Left ventricle myocardium superior (tissue), 1 donor: ENCODE results near the gene NTSR1. TPM values are rescaled to one million over a fixed set of nuclear protein-coding genes. Genes with fewer than 3 reads are reported as not detected.

Experiments used
- ATAC-seq: fragments of 200-7000 bp; cut with Tn5 transposase; one replicate; pipeline ENCODE4 v1.9.1; 2020; ENCODE audit warnings: mild to moderate bottlenecking, moderate library complexity
- DNase-seq: peaks from one replicate; pipeline ENCODE4 v3.0.0-alpha.2; 2020
- intact Hi-C: fragments of 100-400 bp; cut with micrococcal nuclease; formaldehyde crosslinking; loops from one replicate; pipeline ENCODE4 v1.11.0; 2022
- total RNA-seq: library from RNA; stranded (reverse); fragmentation: NEBNext Ultra II Directional; extraction: Animal tissue kit (Norgen Biotek cat#: 25700); gene quantifications from one replicate; pipeline ENCODE4 v1.2.1, GENCODE V29; 2021
- donor health status: DM: no; HTN: yes; CAD: no; lungs with severe emphysema.

The NTSR1 gene
- total RNA-seq, 1 donor from 2014 or later: not detected

DNA sequence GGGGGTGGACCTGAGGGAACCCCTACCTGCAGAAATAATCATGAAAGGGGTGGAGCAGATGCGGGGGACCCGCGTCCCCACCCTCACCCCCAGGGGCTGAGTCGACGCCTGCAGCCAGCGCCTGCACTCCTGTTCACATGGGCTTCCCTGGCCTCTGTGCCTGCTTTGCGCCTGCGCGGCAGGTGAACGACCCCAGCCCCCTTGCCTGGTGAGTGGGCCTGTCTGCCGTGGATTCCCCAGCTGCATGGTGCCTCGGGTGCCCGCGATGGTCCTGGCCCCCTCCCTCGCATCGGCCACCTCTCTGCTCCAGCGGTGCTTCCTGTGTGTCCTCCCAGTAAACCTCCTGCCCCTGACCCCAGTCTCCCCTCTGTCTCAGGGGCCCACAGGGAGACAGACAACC is 18.8 kb upstream of the NTSR1 start:
- ATAC-seq (no peak), DNase-seq (no peak)
- intact Hi-C loops: no loop called here

DNA sequence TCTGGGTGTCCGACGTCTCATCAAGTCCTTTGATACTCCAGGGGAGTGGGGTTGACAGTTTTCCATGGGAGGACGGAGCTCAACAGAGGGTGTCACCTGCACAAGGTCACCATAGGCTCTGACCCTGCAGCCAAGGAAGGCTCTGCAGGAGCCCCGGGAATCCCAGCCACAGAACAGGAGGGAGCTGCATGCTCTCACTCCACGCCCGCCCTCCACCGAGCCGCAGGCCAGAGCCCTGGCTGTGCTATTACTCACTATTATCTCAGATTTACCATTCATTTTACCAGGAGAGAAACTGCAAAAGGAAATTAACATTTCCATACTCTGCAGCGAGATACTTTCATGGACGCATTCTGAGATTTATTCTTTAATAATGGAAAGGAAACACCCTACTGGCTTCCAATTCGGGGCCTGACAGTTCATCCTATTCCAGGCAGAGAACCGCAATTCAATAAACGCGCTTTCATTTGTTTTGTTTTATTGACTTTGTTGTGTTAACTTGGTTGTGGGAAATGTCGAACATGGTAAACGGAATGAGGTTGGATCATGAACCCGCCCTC is 18.3 kb upstream of the NTSR1 start:
- intact Hi-C loops: no loop called here
- DNase-seq (no peak), ATAC-seq (no peak)

DNA sequence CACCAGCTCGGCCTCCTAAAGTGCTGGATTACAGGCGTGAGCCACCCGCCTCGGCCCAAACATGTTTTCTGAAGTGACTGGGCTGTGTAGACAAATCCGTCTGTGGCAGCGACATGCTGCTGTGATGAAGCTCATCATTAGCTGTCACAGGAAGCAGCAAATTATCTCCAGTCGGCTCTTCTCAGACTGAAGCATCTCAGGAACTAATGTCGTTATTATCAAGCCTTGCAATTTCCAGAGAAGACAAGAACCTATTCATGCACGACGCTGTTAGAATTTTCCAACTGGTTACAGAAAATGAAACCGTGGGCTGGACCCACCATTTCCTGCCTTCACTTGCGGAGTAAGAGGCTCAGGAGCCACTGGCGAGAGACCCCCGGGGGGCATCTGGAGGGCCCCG is 17.1 kb upstream of the NTSR1 start:
- DNase-seq (no peak), ATAC-seq (no peak)
- intact Hi-C loops: no loop called here

DNA sequence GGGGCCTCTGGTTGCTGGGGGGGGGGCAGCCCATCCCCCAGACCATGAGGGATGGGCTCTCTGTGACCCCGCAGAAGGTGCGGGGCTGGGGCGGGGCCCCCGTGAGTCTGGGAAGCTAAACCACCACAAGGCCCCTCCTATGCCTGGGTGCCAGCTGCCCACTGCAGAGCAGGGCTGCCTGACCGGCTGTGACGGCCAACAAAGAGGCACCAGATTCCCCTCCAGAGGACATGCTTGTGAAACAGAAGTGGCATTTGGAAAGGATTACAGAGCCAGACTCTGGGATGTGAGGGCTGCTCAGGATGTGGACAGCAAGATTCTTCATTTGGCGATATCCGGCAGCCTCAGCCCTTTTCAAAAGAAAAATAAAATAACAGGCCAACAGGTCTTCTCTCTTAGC is 16.5 kb upstream of the NTSR1 start:
- no peak for ATAC-seq
- intact Hi-C loops: no loop called here
- DNase-seq: no peak

DNA sequence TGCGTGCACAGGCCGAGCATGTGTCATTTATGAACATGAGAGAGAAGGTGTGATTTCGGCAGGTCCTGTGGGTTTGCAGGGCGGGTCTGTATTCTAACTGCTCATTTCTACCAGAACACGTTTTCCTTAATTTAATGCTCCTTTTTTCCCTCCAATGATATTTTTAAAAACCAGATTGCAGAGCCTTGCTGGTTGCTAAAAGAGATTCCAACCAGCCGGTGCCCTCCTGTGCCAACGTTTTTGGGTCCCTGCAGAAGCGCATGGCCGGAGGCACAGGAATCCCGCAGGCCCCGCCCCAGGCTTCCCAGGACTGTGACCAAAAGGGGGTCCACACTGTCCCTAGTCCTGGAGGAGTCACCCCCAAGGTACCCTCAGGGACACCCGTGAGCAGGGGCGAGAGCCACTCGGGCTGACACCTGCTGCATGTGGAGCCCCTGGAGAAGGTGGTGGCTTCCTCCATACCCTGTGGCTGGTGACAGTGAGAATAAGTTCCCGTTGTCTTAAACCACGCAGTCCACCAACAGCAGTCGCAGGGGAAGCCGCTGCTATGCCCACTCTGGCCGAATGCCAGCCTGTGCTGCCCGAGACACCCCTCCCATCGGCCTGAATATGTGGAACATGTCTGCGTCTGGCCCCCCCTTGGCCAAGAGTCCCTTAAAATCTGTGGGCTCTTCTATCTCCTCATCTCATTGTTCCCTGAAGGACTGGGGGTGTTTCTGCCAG is 15.7 kb upstream of the NTSR1 start:
- no peak for ATAC-seq
- intact Hi-C loops: no loop called here
- DNase-seq: no peak

DNA sequence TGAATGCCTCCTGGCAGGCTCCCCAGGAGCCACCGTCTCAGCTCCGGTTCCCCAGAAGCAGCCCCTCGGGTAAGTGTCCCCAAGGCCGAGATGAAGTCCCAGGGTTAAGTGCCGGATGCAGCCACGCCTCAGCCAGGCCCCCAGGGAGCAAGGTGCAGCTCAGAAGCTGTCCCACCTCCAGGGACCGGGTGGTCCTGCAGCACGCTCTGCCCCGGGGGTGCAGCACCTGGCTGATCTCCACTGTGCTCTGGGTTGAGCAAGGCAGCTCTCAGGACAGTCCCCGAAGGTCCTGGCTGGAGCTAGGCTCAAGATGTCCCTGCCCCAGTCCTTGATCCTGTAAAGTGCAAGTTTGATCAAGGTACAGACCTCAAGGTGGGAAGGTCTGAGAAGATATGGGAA is 15.1 kb upstream of the NTSR1 start:
- ATAC-seq (no peak), DNase-seq (no peak)
- intact Hi-C loops: no loop called here

DNA sequence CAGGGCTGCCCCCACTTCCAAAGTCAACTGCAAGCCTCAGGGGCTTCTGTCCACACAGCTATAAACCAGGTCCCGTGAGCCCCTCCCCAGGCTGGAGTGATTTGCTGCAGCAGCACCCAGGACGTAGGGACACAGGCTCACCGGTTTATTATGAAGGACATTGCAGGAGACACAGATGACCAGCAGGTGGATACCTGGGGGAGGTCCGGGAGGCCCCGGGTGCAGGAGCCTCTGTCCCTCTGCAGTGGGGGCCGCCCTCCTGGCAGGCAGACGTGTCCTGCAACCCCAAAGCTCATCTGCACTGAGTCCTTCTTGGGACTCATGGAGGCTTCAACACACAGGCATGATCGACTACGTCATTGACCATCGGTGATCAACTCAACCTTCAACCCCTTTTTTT is 14.5 kb upstream of the NTSR1 start:
- DNase-seq (no peak), ATAC-seq (no peak)
- intact Hi-C loops: no loop called here

DNA sequence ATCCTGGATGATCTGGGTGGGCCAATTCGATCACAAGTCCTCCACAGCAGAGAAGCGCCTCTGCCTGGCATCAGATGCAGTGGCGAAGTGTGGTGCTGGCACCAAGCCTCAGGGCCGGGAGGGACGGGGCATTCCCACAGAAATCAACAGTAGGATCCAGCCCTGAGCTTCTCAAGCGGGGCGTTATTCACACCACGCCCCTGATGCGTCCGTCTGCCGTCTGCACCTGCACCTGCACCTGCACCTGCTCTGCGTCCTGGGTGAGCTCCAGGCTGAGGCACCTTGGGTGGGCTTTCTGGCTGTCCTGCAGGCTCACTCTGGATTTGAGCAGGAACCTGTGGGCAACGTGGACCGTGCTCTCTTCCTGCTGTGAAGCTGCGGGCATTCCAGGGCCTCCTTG is 13.8 kb upstream of the NTSR1 start:
- intact Hi-C loops: no loop called here
- ATAC-seq (no peak), DNase-seq (no peak)

DNA sequence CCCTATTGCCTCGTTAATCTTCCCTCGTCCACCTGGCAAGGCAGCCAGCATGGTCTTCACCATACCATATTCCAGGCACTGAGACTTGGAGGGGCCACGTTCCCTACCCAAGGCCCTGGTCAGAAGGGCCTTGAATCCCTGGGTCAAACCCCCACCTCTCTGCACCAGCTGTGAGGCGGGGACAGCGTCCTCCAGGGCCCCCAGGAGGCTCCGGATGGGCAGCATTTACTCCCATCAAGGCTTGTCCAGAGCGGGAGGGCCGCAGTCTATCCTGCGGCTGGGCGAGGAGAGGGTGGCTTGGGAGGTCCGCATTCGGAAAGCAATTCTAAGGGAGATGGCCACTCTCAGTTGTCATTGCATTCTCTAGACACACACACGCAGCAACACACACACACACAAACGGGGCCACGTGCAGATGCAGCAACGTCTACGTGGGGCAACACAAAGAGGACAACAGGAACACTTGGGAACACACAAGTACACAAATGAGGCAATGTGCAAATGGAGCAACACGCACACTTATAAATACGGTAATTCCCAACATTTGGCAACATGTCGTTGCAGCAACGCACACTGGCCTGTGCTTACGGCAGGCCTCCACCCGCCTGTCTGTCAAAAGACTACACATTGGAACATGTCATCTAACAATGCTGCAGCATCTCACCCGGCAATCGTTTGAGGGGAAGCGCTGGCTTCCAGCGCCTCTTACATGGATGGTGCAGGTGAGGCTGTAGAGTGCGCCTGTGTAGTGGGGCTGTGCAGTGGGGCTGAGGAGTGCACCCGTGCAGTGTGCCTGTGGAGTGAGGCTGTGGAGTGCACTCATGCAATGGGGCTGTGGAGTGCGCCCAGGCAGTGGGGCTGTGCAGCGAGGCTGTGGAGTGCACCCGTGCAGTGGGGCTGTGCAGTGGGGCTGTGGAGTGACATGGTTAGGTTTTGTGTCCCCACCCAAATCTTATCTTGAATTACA is 12.9 kb upstream of the NTSR1 start:
- ATAC-seq (no peak), DNase-seq (no peak)
- intact Hi-C loops: no loop called here

DNA sequence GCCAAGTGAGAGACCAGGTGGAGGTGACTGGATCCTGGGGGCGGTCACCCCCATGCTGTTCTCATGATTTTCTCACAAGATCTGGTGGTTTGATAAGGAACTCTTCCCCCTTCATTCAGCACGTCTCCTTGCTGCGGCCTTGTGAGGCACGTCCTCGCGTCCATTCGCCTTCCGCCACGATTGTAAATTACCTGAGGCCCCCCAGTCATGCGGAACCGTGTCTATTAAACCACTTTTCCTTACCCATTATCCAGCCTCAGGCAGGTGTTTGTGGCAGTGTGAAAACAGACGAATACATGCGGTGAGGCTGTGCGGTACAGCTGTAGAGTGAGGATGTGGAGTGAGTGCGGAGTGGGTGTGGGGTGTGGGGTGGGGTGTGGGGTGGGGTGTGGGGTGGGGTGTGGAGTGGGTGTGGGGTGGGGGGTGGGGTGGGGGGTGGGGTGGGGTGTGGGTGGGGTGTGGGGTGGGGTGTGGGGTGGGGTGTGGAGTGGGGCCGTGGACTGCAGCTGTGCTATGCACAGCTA is 12.1 kb upstream of the NTSR1 start:
- intact Hi-C loops: no loop called here
- DNase-seq (peak; percentile 6), ATAC-seq (no peak)

DNA sequence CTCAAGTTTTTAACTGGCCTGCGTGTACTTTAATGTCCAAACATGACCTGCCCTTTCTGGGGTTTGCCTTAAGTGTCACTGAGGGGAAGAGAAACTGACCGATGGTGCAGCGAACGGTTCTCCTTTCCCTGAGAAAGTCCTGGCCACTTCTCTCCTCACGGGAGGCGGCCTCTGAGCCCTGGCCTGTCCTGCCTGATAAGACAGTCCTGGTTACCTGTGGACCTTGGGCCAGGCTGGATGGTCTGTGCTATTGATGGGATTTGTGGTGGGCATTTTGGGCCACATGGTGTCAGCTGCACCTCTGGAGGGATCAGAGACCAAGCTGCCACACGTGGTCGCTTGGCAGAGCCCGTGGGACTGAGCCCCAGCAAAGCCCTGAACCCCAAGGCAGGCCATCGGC is 11.6 kb upstream of the NTSR1 start:
- DNase-seq (peak; percentile 18), ATAC-seq (no peak)
- intact Hi-C loops: no loop called here

DNA sequence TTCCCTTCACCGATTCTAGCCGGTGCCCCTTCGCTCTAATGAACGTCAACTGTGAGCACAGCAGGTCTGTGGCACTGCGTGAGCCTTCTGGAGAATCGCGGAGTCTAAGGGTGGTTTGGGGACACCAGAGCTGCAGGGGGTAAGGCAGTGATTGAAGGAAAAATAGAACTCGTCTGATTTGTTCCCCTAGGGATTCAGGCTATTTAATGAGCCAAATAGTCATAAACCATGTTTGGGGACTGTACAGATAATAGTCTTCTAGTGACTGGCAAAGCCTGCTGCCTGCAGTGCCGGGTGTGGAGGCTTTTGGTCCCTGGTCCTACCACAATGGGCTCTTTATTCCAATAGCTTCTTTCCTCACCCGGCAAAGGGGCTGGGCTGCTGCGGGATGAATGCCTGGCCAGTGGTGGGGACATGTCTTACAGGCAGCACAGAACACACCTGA is 11.1 kb upstream of the NTSR1 start:
- no peak for ATAC-seq
- intact Hi-C loops: no loop called here
- peak; percentile 3 for DNase-seq

DNA sequence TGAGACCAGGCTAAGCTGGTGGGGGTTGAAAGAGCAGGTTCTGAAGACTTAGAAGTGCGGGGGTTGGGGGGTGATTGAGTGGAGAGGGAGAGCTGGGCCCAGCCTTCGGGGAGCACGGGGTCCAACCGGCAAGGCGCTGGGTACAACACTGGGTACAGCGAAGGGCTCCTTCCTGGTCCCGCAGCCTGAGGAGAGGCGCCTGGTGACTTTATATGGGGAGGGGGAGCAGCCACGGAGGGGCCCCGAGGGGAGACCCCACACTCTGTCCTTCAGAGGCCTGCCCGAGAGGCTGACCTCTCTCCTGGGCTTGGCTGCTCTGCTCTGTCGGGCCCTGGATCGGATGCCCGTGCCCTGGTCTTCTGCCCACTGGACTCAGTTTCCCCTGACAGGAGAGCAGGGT is 10.4 kb upstream of the NTSR1 start:
- ATAC-seq: no peak
- intact Hi-C loops: no loop called here
- DNase-seq: peak; percentile 4

DNA sequence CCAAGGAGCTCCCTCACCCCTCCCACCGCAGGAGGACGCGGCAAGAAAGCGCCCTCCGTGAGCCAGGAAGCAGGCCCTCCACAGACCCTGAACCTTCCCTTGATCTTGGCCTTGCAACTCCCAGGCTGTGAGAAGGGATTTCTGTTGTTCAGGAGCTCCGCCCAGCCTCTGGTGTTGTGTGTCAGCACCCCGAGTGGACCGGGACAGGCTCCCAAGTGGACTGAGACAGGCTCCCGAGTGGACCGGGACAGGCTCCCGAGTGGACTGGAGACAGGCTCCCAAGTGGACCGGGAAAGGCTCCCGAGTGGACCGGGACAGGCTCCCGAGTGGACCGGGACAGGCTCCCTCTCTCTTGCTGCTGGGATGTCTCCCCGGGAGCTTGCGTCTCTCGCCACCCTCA is 9.3 kb upstream of the NTSR1 start:
- intact Hi-C loops: no loop called here
- no peak for DNase-seq

DNA sequence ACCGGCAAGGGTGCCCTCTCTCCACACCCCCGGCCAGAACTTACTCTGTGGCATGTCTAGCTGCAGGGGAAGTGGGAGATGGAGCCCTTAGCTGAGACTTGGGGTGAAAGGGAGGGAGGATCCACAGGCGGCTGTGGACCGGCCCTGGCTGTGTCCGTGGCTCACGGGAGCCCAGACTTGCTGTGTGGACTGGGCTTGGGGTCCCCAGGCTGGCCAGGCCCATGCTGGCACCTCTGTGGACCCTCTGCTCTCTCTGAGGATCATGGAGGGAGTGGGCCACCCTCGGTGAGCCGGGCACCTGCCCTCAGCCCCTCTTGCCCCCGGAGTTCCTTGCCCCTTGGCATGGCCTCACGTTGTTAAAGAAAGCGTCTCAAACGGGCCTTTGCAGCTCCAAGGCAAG is 8.9 kb upstream of the NTSR1 start:
- intact Hi-C loops: no loop called here
- ATAC-seq (no peak), DNase-seq (peak; percentile 14)

More for the DNA sequence above, 9.3 kb upstream of the NTSR1 start:
- no peak for ATAC-seq

DNA sequence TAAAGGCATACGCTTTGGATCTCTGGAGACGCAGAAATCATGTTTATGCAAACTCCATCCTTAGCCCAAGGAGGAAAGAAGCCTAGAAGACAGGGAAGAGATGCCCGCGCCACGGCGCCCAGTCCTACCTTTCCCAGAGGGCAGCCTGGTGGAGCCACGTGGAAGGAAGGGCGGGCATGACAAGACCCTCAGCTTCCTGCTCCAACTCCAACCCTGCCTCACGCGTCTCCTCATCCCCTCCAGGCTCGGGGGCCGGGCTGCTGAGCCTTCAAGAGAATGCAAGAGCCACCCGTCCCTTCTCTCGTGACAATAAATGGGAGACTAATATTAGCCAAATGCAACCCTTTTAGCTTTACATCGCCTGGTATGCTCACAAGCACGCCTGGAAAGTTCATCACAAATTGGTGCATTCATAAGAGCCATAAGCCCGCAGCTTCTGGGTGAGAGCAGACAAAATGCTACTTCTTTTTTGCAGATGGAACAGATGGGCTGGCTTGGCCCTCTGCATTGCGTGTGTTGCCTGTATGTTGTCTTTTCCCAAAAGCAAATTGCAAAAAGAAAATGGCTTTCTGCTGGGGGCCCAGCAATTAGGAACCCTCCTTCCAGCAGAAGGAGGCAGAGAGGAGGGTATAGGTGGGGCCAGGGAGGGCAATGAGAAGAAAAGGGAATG is 8.2 kb upstream of the NTSR1 start:
- intact Hi-C loops: no loop called here
- DNase-seq (peak; percentile 11), ATAC-seq (no peak)

DNA sequence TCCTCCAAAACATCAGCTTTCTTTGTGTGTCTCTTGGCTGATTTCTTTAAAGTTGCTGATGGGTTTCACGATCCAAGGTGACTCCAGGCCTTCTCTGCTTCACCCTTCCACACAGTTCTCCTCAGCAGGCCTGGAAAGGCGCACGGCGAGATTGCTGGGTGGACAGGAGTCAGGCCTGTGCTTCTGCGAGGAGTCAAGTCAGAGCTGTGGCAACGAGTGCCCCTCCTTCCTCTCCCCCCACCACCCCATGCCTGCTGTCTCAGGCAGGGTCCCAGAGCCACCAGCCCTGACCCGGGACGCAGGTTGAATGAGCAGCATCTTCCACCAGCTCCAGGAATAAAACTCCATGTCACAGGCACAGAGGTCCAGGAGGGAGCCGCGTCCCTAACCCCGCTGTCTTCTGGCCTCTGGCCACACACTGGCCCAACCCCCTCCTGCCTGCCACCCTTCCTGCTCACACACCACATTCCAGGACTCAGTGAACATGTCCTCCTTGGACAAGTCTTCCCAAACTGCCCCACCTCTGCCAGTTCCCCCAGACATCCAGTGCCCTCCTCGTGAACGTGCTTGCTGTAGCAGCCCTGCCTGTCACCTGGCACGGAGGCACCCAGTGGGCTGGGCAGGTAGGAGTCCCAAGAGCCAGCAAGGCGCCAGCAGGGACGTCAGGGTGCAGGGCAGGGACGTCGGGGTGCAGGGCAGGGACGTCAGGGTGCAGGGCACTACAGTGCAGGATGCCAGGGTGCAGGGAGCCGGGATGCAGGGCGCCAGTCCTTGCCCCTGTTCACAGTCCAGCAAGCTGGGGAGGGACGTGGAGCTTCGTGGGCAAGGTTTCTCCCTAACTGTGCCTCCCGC is 7.2 kb upstream of the NTSR1 start:
- ATAC-seq: no peak
- DNase-seq: peak; percentile 17
- intact Hi-C loops: no loop called here

DNA sequence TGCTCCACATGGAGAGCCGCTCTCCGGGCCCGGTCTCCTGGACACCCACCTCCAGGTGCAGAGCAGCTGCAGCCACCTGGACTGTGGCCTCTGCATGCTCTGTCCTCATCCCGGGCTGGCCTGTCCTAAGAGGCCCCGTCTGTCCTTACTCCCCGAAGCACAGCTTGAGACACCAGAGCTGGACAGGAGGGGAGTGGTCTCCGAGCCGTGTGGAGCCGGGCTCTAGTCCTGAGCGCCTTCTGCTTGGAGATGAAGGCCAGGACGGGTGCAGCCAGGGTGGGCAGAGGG is 6.7 kb upstream of the NTSR1 start:
- intact Hi-C loops: no loop called here
- ATAC-seq (no peak), DNase-seq (peak; percentile 19)
